ENCODE data around the gene NHSL1.

GRCh38 chr6:138422861-138423260, 76.4 kb downstream of the NHSL1 start:
- TF ChIP-seq CTCF (IDR thresholded peaks at IDR 0.05; ENCODE audit: low read length) (no peak), EZH2 (IDR thresholded peaks at IDR 0.05; ENCODE audit: borderline replicate concordance, low read length) (no peak)
